C4-2B (cell line): Measurements from ENCODE around the gene IRF3.

Experiments
- ZFX ChIP-seq: fragments of 450-650 bp; IDR thresholded peaks from 2 replicates; pipeline ENCODE4 v1.6.1; 2017
- TF ChIP-seq, protein P1 (sequence below): fragments of 450-650 bp; conservative IDR thresholded peaks from 2 replicates; pipeline ENCODE4 v1.5.1; 2017; ENCODE audit warnings: mild to moderate bottlenecking

DNA sequence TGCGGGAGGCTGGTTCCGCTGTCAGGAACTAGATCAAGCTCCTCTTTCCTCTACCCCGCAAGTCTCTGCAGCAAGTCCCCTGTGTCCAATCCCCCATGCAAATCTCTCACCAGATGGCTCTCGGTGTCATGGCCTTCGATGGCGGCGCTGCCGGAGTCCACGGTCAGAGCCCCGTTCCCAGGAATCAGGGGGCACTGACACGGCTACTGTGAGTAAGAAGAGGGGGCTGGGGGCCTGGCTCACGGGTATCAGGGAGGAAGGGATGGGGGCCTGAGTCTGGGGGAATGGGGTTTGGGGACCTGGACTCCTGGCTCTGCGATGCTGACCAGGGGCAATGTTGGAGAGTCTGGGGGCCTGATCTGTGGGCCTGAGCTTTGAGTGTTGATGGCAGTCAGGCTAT, 19.7 kb downstream of the IRF3 start:
- TF ChIP-seq, protein P1, sequence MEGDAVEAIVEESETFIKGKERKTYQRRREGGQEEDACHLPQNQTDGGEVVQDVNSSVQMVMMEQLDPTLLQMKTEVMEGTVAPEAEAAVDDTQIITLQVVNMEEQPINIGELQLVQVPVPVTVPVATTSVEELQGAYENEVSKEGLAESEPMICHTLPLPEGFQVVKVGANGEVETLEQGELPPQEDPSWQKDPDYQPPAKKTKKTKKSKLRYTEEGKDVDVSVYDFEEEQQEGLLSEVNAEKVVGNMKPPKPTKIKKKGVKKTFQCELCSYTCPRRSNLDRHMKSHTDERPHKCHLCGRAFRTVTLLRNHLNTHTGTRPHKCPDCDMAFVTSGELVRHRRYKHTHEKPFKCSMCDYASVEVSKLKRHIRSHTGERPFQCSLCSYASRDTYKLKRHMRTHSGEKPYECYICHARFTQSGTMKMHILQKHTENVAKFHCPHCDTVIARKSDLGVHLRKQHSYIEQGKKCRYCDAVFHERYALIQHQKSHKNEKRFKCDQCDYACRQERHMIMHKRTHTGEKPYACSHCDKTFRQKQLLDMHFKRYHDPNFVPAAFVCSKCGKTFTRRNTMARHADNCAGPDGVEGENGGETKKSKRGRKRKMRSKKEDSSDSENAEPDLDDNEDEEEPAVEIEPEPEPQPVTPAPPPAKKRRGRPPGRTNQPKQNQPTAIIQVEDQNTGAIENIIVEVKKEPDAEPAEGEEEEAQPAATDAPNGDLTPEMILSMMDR, result no peak
- TF ChIP-seq ZFX, result no peak
